ENCODE data around the gene NF2. TPM values are rescaled to one million over a fixed set of nuclear protein-coding genes. Genes with fewer than 3 reads are reported as not detected.

The NF2 gene
- total and polyA plus RNA-seq, 11 donors = 15.0 to 137 (median 52.1) TPM

- no peak for DNase-seq
- Histone ChIP-seq H3K9me3 (no peaks in the 10 kb centered on the region), H3K4me1 (peaks cover 0 to 16% (median 0%) of the 10 kb centered on the region in 12 donors), H3K36me3 (no peaks in the 10 kb centered on the region), H3K27me3 (peaks cover 21 to 59% (median 39%) of the 10 kb centered on the region in 9 donors), H3K27ac (no peak overlapping the region), H3K4me3 (no peak overlapping the region)
- WGBS, 4 donors = 86 to 93% (median 88%) methylated on average over 11 of the region's 11 CpGs
- no peak for ATAC-seq
- intact Hi-C loops (cut with DNase I) = no loop called here
- TF ChIP-seq CTCF (IDR thresholded peaks at IDR 0.05) (no peak), POLR2A (IDR thresholded peaks at IDR 0.05) (no peak)
Observed at GRCh38 chr22:29717789-29718188, 114.4 kb downstream of the NF2 start.

DNA sequence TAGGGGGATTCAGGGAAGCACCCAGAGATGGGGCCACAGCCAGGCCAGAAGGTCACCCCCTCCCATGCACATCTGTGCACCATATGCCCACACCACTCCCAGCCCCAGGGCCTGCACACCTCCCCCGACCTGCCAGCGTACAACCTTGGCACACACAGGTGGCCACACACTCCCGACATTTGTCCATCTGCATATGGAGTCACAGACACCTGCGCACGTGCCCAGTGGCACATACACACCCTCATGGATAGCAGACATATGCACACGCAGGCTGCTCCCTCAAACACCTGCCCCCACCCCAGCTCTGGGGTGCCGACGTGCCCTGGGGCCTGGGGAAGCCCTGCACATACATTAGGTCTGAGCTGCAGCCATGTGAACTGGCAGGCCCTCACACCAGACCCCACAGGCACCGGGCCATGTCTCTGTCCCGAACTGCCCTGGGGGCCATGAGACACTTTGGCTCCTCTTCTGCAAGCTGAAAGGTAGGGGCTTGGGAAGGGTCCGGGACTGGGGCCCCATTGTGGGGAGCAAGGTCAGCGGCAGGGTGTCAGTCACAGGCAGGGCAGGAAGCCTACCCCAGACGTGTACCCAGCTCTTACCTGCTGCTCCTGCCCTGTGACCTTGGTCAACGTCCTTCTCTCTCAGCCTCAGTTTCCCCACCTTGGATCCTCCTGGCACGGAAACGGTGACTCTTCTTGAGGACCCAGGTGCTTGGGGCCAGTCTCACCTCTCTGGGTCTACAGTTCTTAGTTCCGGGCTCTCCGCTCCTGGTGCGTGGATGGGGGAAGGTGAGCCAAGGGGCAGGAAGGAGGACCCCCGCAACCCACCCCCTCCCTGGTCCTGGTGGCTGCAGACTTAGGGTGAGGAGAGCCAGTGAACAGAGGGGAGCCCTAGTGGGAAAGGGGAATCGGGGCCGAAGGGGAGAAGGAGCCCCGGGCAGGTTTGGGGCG, 115.8 kb downstream of the NF2 start:
- H3K27me3 ChIP-seq = peaks cover 21 to 54% (median 39%) of the 10 kb centered on the region in 9 donors
- no peak overlapping the region for H3K27ac ChIP-seq
- no peak for TF ChIP-seq POLR2A (IDR thresholded peaks at IDR 0.05)
- no peak for TF ChIP-seq CTCF (IDR thresholded peaks at IDR 0.05)
- 45 to 55% (median 48%) methylated on average over 20 to 24 of the region's 24 CpGs for WGBS, 4 donors
- peaks cover 0 to 16% (median 0%) of the 10 kb centered on the region in 12 donors for H3K4me1 ChIP-seq
- no peaks in the 10 kb centered on the region for H3K9me3 ChIP-seq
- H3K36me3 ChIP-seq = no peaks in the 10 kb centered on the region
- H3K4me3 ChIP-seq = peak overlapping the region in 1 of 12 donors; percentile 29
- DNase-seq (no peak), ATAC-seq (no peak)
- intact Hi-C loops (cut with DNase I) = no loop called here

DNA sequence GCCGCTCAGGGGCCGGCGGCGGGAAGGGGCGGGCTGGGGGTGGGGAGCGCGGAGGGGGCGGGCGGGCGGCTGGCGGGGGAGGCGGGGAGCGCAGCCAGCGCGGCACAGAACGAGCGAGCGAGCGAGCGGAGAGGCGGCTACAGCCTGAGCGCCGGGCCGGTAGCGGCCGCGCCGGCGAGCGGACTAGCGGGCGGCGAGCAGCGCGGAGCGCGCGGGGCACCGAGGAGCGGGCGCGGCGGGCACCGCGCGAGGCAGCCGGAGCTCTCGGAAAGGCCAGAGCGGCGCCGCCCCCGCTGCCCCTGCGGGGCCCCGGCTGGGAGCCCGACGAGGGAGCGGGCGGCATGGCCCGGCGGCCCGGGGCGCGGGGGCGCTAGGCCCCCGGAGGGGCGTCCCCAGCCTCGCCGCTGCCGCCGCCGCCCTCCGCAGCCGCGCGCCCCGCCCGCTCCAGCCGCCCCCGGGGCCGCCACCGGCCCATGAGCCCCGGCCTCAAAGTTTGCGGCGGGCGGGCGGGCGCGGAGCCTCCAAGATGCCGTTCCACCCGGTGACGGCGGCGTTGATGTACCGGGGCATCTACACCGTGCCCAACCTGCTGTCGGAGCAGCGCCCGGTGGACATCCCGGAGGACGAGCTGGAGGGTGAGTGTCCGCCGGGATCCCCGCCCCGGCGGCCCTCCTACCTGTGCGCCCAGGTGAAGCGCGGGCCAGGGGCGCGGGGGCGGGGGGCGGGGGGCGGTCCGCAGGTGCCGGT, 116.6 kb downstream of the NF2 start, which contains the start of gene CABP7:
TSS of gene CABP7 (plus strand) at position 105 of the 747 bp plus-strand sequence. CDS start at position 527, 422 bp downstream.
- TF ChIP-seq POLR2A (IDR thresholded peaks at IDR 0.05) (no peak), CTCF (IDR thresholded peaks at IDR 0.05) (no peak)
- DNase-seq (no peak), ATAC-seq (no peak)
- Histone ChIP-seq H3K4me3 (peak within 1 kb of the TSS in 1 of 12 donors; percentile 29), H3K27ac (no peak within 1 kb of the TSS), H3K4me1 (peaks cover 0 to 16% (median 0%) of the 10 kb centered on the region in 12 donors), H3K9me3 (no peaks in the 10 kb centered on the region), H3K27me3 (peaks cover 21 to 60% (median 39%) of the 10 kb centered on the region in 9 donors), H3K36me3 (no peaks in the 10 kb centered on the region)
- WGBS, 4 donors = 0 to 1% (median 1%) methylated on average over 21 to 115 of the region's 115 CpGs
- intact Hi-C loops (cut with DNase I) = no loop called here
